Thoracic aorta (tissue), 2 donors: ENCODE results near the gene CEP131. TPM values are rescaled to one million over a fixed set of nuclear protein-coding genes. Genes with fewer than 3 reads are reported as not detected.
"Not testable (repeated sequence)": the region's sequence is repeated elsewhere in the genome, so short reads cannot be mapped to it uniquely, and the experiment has no call there.

ENCODE experiments used
- ATAC-seq: fragments of 150-250 bp; one replicate; pipeline ENCODE4 v1.8.0; 2017; ENCODE audit warnings: low read depth; ENCODE audit not compliant: insufficient number of reproducible peaks, low FRiP score
- DNase-seq: peaks from one replicate; pipeline ENCODE4 v3.0.0-alpha.2; 2020; ENCODE audit warnings: low spot score
- H3K27ac ChIP-seq, 2 donors: fragments of 200-600 bp; sonication (generic); 1 replicate in 1 of 2; 2 replicates in 1 of 2; pipeline ENCODE4 v1.5.1; 2016; ENCODE audit warnings: mild to moderate bottlenecking in 2 of 2, moderate library complexity in 2 of 2
- H3K27me3 ChIP-seq: fragments of 200-600 bp; sonication (generic); replicated peaks from 2 replicates; pipeline ENCODE4 v1.6.0; 2016; ENCODE audit warnings: mild to moderate bottlenecking; ENCODE audit not compliant: insufficient read depth
- H3K36me3 ChIP-seq: fragments of 200-600 bp; sonication (generic); one replicate; pipeline ENCODE4 v1.5.1; 2016
- H3K4me1 ChIP-seq, 2 donors: fragments of 200-600 bp; sonication (generic); 1 replicate in 1 of 2; 2 replicates in 1 of 2; pipeline versions ENCODE4 v1.5.1 to v1.6.0; 2016; ENCODE audit warnings: low read depth in 2 of 2, mild to moderate bottlenecking in 1 of 2; ENCODE audit not compliant: control insufficient read depth in 1 of 2
- H3K4me3 ChIP-seq: fragments of 200-600 bp; sonication (generic); 2 replicates; pipeline ENCODE4 v1.5.1; 2016; ENCODE audit warnings: mild to moderate bottlenecking
- H3K9me3 ChIP-seq: fragments of 200-600 bp; sonication (generic); 2 replicates; pipeline ENCODE4 v1.5.1; 2016
- total RNA-seq, 2 donors: library from RNA; depleted of rRNA; stranded (reverse); fragments of >200 nt; gene quantifications; one replicate each; pipeline versions ENCODE4 v1.1.0 to v1.2.3, GENCODE V29; 2016
- TF ChIP-seq, protein P1 (sequence below): fragments of 200-600 bp; sonication (generic); IDR thresholded peaks from one replicate; pipeline ENCODE4 v1.5.1; 2019; ENCODE audit warnings: antibody characterized with exemption

CEP131 gene
- total RNA-seq, 2 donors from 2014 or later, result 5.8 to 11.4 TPM

DNA sequence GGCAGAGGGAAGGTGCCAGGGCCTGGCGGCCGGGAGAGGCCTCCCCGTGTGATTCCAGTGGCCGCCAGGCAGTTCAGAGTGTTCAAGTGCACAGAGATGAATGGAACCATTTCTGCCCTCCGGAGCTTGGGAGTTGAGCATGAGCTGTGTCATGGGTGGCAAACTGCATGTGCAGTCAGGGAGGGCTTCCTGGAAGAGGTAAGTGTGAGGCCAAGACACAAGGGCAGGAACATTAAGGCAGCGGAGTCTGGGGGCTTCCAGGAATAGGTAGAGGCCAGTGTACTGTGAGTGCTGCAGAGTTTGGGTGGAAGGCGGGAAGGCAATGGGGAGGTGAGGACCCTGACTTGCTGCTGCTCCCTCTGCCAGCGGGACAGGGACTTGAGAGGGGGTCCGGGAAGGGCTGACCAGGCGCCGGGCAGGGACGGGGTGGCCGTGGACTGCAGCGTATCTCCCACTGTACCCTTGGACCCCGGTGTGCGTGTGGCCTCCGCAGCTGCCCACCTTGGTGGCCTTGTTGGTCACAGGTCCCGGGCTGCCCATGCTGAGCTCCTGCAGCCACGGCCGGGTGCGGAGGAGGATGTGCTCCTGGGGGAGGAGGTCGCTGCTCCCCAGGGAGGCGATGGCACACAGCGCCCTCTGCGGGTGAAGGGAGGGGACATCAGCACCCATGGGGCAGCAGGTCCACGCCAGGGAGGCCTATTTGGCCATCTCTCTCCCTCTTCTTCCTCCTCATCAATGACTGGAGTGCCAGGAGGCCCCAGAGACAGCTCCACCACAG, 7.5 kb upstream of the CEP131 start:
- ATAC-seq, result no peak
- no peak overlapping the region for H3K27ac ChIP-seq
- TF ChIP-seq, protein P1, sequence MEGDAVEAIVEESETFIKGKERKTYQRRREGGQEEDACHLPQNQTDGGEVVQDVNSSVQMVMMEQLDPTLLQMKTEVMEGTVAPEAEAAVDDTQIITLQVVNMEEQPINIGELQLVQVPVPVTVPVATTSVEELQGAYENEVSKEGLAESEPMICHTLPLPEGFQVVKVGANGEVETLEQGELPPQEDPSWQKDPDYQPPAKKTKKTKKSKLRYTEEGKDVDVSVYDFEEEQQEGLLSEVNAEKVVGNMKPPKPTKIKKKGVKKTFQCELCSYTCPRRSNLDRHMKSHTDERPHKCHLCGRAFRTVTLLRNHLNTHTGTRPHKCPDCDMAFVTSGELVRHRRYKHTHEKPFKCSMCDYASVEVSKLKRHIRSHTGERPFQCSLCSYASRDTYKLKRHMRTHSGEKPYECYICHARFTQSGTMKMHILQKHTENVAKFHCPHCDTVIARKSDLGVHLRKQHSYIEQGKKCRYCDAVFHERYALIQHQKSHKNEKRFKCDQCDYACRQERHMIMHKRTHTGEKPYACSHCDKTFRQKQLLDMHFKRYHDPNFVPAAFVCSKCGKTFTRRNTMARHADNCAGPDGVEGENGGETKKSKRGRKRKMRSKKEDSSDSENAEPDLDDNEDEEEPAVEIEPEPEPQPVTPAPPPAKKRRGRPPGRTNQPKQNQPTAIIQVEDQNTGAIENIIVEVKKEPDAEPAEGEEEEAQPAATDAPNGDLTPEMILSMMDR, result no peak
- H3K4me3 ChIP-seq, result no peak overlapping the region
- no peak for DNase-seq
- no peaks in the 10 kb centered on the region for H3K4me1 ChIP-seq
- no peaks in the 10 kb centered on the region for H3K27me3 ChIP-seq
- H3K36me3 ChIP-seq, result peaks cover 16% of the 10 kb centered on the region
- H3K9me3 ChIP-seq, result no peaks in the 10 kb centered on the region

DNA sequence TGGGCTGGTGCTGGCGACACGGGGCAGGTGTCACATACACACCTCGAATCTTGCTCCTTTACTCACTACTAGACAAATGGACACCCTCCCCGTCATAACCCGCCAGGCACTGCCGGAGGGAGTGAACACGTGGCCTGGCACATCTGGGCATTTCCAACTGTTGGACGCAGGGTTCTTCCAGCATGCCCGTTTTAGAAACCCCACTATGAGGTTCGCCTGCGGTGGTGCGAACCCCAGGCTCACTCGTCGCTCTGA, 6.8 kb upstream of the CEP131 start:
- Histone ChIP-seq H3K27me3 (no peaks in the 10 kb centered on the region), H3K4me1 (no peaks in the 10 kb centered on the region), H3K36me3 (peaks cover 16% of the 10 kb centered on the region), H3K4me3 (no peak overlapping the region), H3K9me3 (no peaks in the 10 kb centered on the region), H3K27ac (no peak overlapping the region)
- DNase-seq (no peak), ATAC-seq (no peak)
- TF ChIP-seq, protein P1, result no peak

DNA sequence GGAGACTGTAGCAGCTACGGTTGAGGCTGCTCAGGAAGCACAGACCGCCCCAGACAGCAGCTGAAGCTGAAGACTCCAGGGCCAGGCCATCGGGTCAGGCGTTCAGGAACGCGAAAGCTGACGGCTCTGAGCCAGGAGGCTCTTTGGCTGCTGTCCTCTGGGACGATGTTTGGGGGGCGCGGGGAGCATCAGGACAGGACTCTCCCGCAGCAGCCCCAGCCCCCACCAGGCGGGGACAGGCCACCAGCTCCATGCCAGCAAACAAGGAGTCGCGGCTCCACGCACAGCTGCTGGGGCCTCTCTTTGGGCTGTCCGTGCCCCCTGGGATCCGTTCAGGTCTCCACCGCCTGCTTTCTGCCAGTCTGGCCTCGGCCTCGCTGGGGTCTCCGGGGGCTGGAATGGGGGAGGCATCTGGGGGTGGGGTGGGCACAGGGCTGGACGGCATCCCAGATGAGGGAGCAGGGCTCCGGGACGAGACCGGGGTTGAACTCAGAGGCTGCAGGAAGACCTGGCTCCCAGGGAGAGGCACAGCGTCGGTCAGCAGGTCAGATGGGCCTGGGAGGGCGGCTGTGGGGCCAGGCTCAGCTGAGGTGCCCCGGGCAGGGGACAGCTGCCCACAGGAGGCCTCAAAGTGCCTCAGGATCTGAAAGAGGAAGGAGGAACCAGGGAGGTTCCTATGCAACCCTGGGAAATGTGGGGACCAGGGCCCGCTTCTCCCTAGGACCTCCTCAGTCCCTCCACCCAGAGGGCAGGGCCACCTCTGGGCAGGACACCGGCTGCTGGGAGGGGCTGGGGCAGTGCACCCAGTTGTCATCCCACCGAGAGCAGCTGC, 6.3 kb upstream of the CEP131 start:
- H3K27me3 ChIP-seq, result no peaks in the 10 kb centered on the region
- no peak for DNase-seq
- no peak for ATAC-seq
- H3K4me1 ChIP-seq, result no peaks in the 10 kb centered on the region
- no peak overlapping the region for H3K4me3 ChIP-seq
- H3K9me3 ChIP-seq, result no peaks in the 10 kb centered on the region
- no peak overlapping the region for H3K27ac ChIP-seq
- peaks cover 16% of the 10 kb centered on the region for H3K36me3 ChIP-seq
- TF ChIP-seq, protein P1, result no peak

DNA sequence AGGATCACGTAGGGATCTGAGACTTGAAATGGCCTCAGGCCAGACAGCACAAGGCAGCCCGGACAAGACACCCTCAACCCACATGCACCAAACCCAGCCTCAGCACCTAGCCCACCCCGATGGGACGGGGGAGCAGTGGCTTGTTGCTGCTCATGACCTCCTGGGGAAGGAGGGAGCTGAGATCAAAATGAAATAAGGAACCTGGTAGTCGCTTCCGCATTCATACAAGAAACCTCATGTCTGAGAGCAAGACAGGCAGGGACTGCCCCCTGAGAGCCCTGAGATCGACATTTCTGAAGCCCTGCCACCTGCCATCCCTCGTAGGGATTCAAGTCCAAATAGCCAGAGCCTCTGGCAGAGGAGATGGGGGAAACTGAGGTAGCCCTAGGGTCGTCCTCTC, 5.7 kb upstream of the CEP131 start:
- DNase-seq, result no peak
- peaks cover 16% of the 10 kb centered on the region for H3K36me3 ChIP-seq
- H3K4me3 ChIP-seq, result no peak overlapping the region
- no peaks in the 10 kb centered on the region for H3K9me3 ChIP-seq
- peak; percentile 11 for ATAC-seq
- H3K27me3 ChIP-seq, result no peaks in the 10 kb centered on the region
- H3K27ac ChIP-seq, result no peak overlapping the region
- TF ChIP-seq, protein P1, result no peak
- H3K4me1 ChIP-seq, result no peaks in the 10 kb centered on the region

DNA sequence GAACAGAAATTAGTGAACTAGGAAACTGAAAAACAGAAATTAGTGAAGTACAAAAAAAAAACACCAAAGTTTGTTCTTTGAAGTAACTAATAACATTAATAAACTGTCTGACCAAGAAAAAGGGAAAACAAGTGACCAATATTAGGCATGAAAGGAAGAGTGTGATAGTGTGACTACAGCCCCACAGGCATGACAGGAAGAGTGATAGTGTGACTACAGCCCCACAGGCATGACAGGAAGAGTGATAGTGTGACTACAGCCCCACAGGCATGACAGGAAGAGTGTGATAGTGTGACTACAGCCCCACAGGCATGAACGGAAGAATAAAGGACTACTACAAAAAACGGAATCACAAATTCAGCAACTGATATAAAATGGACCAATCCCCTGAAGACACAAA, 4.9 kb upstream of the CEP131 start:
- not testable (repeated sequence) for H3K27me3 ChIP-seq, H3K4me1 ChIP-seq, DNase-seq, H3K4me3 ChIP-seq, ATAC-seq, H3K27ac ChIP-seq, H3K9me3 ChIP-seq
- peaks cover 16% of the 10 kb centered on the region for H3K36me3 ChIP-seq
